OCI-LY3 (cell line): ENCODE results near the gene SPECC1L.

Source experiments
- EZH2phosphoT487 ChIP-seq: fragments of 200-600 bp; shearing (Covaris generic); IDR thresholded peaks from 2 replicates; pipeline ENCODE4 v1.6.1; 2018; ENCODE audit warnings: antibody characterized with exemption, mixed run types, low read depth
- TF ChIP-seq, protein P1 (sequence below): fragments of 200-600, 300-600 bp; sonication (generic); IDR thresholded peaks from 2 replicates; pipeline ENCODE4 v1.5.1; 2014; ENCODE audit warnings: antibody characterized with exemption, low read length, low read depth

DNA sequence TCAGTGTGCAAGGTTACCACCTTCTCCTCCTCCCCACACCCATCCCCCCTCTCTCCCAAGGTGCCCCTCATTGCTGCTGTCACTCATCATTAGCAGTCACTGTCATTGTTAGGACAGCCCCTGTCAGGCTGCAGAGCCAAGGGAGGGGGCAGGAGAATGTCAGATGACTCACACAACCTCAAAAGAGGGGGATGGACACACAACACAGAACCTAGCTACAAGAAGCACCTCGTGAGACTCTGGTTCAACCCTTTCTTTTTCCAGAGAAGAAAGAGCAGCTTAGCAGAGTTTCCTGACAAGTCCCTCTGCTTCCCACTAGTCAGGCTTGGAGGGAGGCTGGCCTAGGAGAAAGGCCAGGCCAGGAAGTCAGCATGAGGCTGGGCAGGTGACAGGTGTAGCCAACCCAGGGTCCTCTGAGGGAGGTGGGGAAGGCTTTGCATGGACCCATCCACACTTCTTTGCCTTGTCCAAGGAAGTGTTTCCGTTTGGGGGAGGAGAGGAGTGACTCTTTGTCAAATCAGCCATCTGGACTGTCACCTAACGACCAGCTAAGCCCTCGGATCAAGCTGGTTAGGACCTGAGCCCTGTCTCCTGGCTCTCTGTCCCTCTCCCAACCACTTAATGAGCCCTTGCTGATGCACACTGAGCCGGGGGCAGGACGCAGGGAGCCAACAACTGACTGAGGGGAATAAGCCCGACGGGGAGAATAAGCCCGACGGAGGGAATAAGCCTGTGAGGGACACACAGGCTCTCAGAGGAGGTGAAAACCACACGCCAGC is 175.0 kb downstream of the SPECC1L start:
- TF ChIP-seq, protein P1, sequence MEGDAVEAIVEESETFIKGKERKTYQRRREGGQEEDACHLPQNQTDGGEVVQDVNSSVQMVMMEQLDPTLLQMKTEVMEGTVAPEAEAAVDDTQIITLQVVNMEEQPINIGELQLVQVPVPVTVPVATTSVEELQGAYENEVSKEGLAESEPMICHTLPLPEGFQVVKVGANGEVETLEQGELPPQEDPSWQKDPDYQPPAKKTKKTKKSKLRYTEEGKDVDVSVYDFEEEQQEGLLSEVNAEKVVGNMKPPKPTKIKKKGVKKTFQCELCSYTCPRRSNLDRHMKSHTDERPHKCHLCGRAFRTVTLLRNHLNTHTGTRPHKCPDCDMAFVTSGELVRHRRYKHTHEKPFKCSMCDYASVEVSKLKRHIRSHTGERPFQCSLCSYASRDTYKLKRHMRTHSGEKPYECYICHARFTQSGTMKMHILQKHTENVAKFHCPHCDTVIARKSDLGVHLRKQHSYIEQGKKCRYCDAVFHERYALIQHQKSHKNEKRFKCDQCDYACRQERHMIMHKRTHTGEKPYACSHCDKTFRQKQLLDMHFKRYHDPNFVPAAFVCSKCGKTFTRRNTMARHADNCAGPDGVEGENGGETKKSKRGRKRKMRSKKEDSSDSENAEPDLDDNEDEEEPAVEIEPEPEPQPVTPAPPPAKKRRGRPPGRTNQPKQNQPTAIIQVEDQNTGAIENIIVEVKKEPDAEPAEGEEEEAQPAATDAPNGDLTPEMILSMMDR = no peak
- TF ChIP-seq EZH2phosphoT487 = no peak
